K562 (cell line): ENCODE data around the gene DGCR2. TPM values are rescaled to one million over a fixed set of nuclear protein-coding genes. Genes with fewer than 3 reads are reported as not detected.

ENCODE experiments used
- CBFA2T3 ChIP-seq: fragments of 450-650 bp; IDR thresholded peaks from 2 replicates; pipeline ENCODE4 v1.6.1; 2017
- CEBPG ChIP-seq, 3 experiments: fragments of 200-800 bp in 1 of 3; sonication (Bioruptor generic) in 1 of 3; sonication (generic) in 1 of 3; formaldehyde crosslinking in 1 of 3; IDR thresholded peaks in 2 of 3; conservative IDR thresholded peaks in 1 of 3; 2 replicates each; pipeline versions ENCODE4 v1.6.1 to v1.8.0; 2016 to 2022; ENCODE audit warnings: missing compliant biosample characterization in 2 of 3, missing genetic modification characterization in 2 of 3, mild to moderate bottlenecking in 1 of 3, missing genetic modification reagents in 1 of 3
- DMBX1 ChIP-seq: fragments of 250-450 bp; sonication (Bioruptor Pico); IDR thresholded peaks from 2 replicates; pipeline ENCODE4 v1.8.0; 2022; ENCODE audit warnings: inconsistent platforms, mild to moderate bottlenecking, moderate library complexity, borderline replicate concordance
- HMGN3 ChIP-seq: IDR thresholded peaks from 2 replicates; pipeline ENCODE4 v1.6.1; 2011; ENCODE audit warnings: borderline replicate concordance, low read depth, mild to moderate bottlenecking, mixed read lengths, low read length; ENCODE audit not compliant: insufficient read length; ENCODE audit errors: extremely low read depth
- KDM5B ChIP-seq: fragments of 200-600 bp; sonication (generic); IDR thresholded peaks from 2 replicates; pipeline ENCODE4 v1.6.1; 2012; ENCODE audit warnings: low read depth, mild to moderate bottlenecking, moderate library complexity, low read length, control low read depth, inconsistent platforms; ENCODE audit not compliant: insufficient replicate concordance
- LEF1 ChIP-seq: fragments of 450-650 bp; IDR thresholded peaks from 2 replicates; pipeline ENCODE4 v1.6.1; 2016; ENCODE audit warnings: mild to moderate bottlenecking
- MAX ChIP-seq: sonication (generic); formaldehyde crosslinking; IDR thresholded peaks from 2 replicates; pipeline ENCODE4 v1.9.0; 2022; ENCODE audit warnings: mild to moderate bottlenecking, missing genetic modification reagents
- NCOA6 ChIP-seq: fragments of 450-650 bp; IDR thresholded peaks from 2 replicates; pipeline ENCODE4 v1.6.1; 2017; ENCODE audit warnings: mild to moderate bottlenecking
- POLR2G ChIP-seq: fragments of 200-400 bp; formaldehyde crosslinking; IDR thresholded peaks from 2 replicates; pipeline ENCODE4 v1.6.1; 2017; ENCODE audit warnings: low read depth, mild to moderate bottlenecking, antibody characterized with exemption, low read length, moderate library complexity
- SIN3B ChIP-seq: fragments of 450-650 bp; IDR thresholded peaks from 2 replicates; pipeline ENCODE4 v1.6.1; 2017; ENCODE audit warnings: low read depth, mild to moderate bottlenecking, moderate library complexity
- SIRT6 ChIP-seq: IDR thresholded peaks from one replicate; pipeline ENCODE4 v1.6.1; 2012; ENCODE audit warnings: low read depth, mild to moderate bottlenecking, control low read depth, inconsistent platforms, low read length, moderate library complexity
- TCF15 ChIP-seq: fragments of 250-450 bp; sonication (Bioruptor Pico); IDR thresholded peaks from 2 replicates; pipeline ENCODE4 v1.8.0; 2022; ENCODE audit warnings: moderate library complexity, mild to moderate bottlenecking, inconsistent platforms
- U2AF2 ChIP-seq: fragments of 200-400 bp; formaldehyde crosslinking; optimal IDR thresholded peaks from 2 replicates; pipeline ENCODE3; 2017; ENCODE audit warnings: low read depth, mild to moderate bottlenecking, low read length
- ZC3H11A ChIP-seq: IDR thresholded peaks from 2 replicates; pipeline ENCODE4 v1.6.1; 2012; ENCODE audit warnings: low read depth, low read length, improper control_type of control experiment
- ZNF318 ChIP-seq, 2 experiments: fragments of 450-650 bp; IDR thresholded peaks; 2 replicates each; pipeline ENCODE4 v1.6.1; 2016; ENCODE audit warnings: mild to moderate bottlenecking in 2 of 2, borderline replicate concordance in 1 of 2, low read depth in 1 of 2, moderate library complexity in 1 of 2
- ZNF449 ChIP-seq: fragments of 250-450 bp; sonication (Bioruptor Pico); IDR thresholded peaks from 2 replicates; pipeline ENCODE4 v1.8.0; 2022; ENCODE audit warnings: moderate library complexity, mild to moderate bottlenecking, inconsistent platforms
- polyA plus RNA-seq, 8 experiments: library from polyadenylated mRNA; depleted of rRNA in 4 of 8; stranded (reverse) in 5 of 8; unstranded in 3 of 8; fragments of >200 nt; fragmentation: Nextera tagmentation in 2 of 8; fragmentation: Illumina TruSeq in 1 of 8; extraction: Ambion mirVana in 2 of 8; extraction: Trizol in 1 of 8; gene quantifications; 2 replicates each; pipeline versions ENCODE4 v1.2.1 to v1.2.3, GENCODE V29; 2011 to 2014; ENCODE audit warnings: inconsistent platforms in 1 of 8, missing spikeins in 1 of 8
- total RNA-seq, 7 experiments: library from RNA; depleted of rRNA in 6 of 7; stranded (reverse); fragments of >200 nt in 6 of 7; fragmentation: Illumina TruSeq in 2 of 7; extraction: Trizol in 2 of 7; gene quantifications; 2 replicates each; pipeline versions ENCODE4 v1.2.1 to v1.2.3, GENCODE V29; 2011 to 2021; ENCODE audit warnings: low replicate concordance in 1 of 7

Gene DGCR2
- total and polyA plus RNA-seq, 9 of the 15 experiments (the other 6 are each of a cell fraction or from before 2014, with no cell fraction given) = 0.69 to 101 (median 56.4) TPM

- no peak for TF ChIP-seq ZNF449
- TF ChIP-seq SIRT6 = no peak
- TF ChIP-seq MAX (CRISPR knock-in tag) = peak; percentile 30; the same call in 1 of the 2 replicates
- TF ChIP-seq ZC3H11A = no peak
- no peak for TF ChIP-seq CBFA2T3
- TF ChIP-seq ZNF318 (IDR thresholded peaks at IDR 0.05; ENCODE audit: borderline replicate concordance in 1 of 2, low read depth in 1 of 2) = no peak
- TF ChIP-seq POLR2G = peak; percentile 55
- no peak for TF ChIP-seq HMGN3
- no peak for TF ChIP-seq LEF1
- TF ChIP-seq NCOA6 = no peak
- TF ChIP-seq U2AF2 = no peak
- no peak for TF ChIP-seq SIN3B
- no peak for TF ChIP-seq KDM5B
- TF ChIP-seq DMBX1 = no peak
- no peak for TF ChIP-seq TCF15
- 0 out of 2 replicates have a peak, but pooled peaks have one; percentile 14 for TF ChIP-seq CEBPG (CRISPR knock-in tag; IDR thresholded peaks at IDR 0.05)
- TF ChIP-seq CEBPG (tag; conservative IDR thresholded peaks at IDR 0.05 in 1 of 2, IDR thresholded peaks at IDR 0.05 in 1 of 2) = no peak
These were observed 63.3 kb downstream of the DGCR2 start (continued) for GRCh38 chr22:19058713-19059451.
